Calu3 (cell line): ENCODE measurements around the gene TAS2R43. TPM values are rescaled to one million over a fixed set of nuclear protein-coding genes. Genes with fewer than 3 reads are reported as not detected.

Source experiments
- BruUV-seq: library from RNA; stranded (reverse); fragments of 400-500 nt; replicated peaks from 2 replicates; lab custom pipeline; 2021; lab: Mats Ljungman, UMichigan
- CTCF ChIA-PET: fragments of 300-600 bp; sonication (Branson Sonifier 250); formaldehyde crosslinking; loops from one replicate; lab custom pipeline; 2022; ENCODE audit warnings: antibody characterized with exemption; lab: Charles Lee
- DNase-seq: peaks from one replicate; pipeline ENCODE4 v3.0.0; 2022
- H3K27ac Mint-ChIP-seq: one replicate; pipeline ENCODE4 v1.8.0; 2022; ENCODE audit warnings: mixed read lengths; ENCODE audit not compliant: unreplicated experiment
- H3K27me3 Mint-ChIP-seq: one replicate; pipeline ENCODE4 v1.8.0; 2022; ENCODE audit warnings: mixed read lengths; ENCODE audit not compliant: unreplicated experiment
- H3K36me3 Mint-ChIP-seq: one replicate; pipeline ENCODE4 v1.8.0; 2022; ENCODE audit warnings: mild to moderate bottlenecking, moderate library complexity, mixed read lengths; ENCODE audit not compliant: insufficient read depth, unreplicated experiment
- H3K4me1 Mint-ChIP-seq: one replicate; pipeline ENCODE4 v1.8.0; 2022; ENCODE audit warnings: mild to moderate bottlenecking, low read depth, mixed read lengths; ENCODE audit not compliant: unreplicated experiment
- H3K4me3 Mint-ChIP-seq: one replicate; pipeline ENCODE4 v1.8.0; 2022; ENCODE audit warnings: mild to moderate bottlenecking, low read depth, moderate library complexity, mixed read lengths; ENCODE audit not compliant: unreplicated experiment
- H3K9me3 Mint-ChIP-seq: one replicate; pipeline ENCODE4 v1.8.0; 2022; ENCODE audit warnings: low read depth, mixed read lengths; ENCODE audit not compliant: unreplicated experiment
- intact Hi-C: fragments of 100-400 bp; cut with micrococcal nuclease; formaldehyde crosslinking; loops from one replicate; pipeline ENCODE4 v1.10.0; 2022; ENCODE audit not compliant: unreplicated experiment
- total RNA-seq: library from RNA; stranded (reverse); gene quantifications from 2 replicates; pipeline ENCODE4 v1.2.3, GENCODE V29; 2022
- TF ChIP-seq, protein P1 (sequence below): fragments of 200-600 bp; IDR thresholded peaks from one replicate; pipeline ENCODE4 v1.8.0; 2022; ENCODE audit warnings: antibody characterized with exemption; ENCODE audit not compliant: unreplicated experiment

TAS2R43 gene
- total RNA-seq, 1 experiment from 2014 or later = 1.8 TPM

DNA sequence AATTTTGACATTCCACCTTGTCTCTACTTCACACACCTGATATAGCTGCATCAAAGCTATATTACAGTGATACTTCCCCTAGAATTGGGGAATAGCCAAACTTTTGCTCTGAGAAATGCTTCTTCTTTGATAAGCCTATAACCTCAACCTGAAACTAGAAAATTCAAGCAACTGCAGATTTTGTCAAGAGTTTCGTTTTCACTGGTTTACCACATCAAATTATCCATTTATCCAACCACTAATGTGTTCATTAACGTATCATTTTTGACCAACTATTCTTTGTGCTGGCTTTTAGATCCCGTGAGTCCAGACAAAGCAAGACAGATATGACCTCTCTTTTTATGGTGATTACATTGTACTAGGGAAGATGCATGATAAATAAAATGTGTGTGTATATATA lies 16.5 kb downstream of the TAS2R43 start:
- TF ChIP-seq, protein P1, sequence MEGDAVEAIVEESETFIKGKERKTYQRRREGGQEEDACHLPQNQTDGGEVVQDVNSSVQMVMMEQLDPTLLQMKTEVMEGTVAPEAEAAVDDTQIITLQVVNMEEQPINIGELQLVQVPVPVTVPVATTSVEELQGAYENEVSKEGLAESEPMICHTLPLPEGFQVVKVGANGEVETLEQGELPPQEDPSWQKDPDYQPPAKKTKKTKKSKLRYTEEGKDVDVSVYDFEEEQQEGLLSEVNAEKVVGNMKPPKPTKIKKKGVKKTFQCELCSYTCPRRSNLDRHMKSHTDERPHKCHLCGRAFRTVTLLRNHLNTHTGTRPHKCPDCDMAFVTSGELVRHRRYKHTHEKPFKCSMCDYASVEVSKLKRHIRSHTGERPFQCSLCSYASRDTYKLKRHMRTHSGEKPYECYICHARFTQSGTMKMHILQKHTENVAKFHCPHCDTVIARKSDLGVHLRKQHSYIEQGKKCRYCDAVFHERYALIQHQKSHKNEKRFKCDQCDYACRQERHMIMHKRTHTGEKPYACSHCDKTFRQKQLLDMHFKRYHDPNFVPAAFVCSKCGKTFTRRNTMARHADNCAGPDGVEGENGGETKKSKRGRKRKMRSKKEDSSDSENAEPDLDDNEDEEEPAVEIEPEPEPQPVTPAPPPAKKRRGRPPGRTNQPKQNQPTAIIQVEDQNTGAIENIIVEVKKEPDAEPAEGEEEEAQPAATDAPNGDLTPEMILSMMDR = no peak
- CTCF ChIA-PET = no interaction called here
- Mint-ChIP-seq H3K36me3 (no peaks in the 10 kb centered on the region), H3K9me3 (no peaks in the 10 kb centered on the region), H3K27me3 (no peaks in the 10 kb centered on the region), H3K4me3 (no peak overlapping the region), H3K4me1 (no peaks in the 10 kb centered on the region), H3K27ac (no peak overlapping the region)
- no TSS peak for BruUV-seq
- DNase-seq = no peak
- intact Hi-C loops = no loop called here

DNA sequence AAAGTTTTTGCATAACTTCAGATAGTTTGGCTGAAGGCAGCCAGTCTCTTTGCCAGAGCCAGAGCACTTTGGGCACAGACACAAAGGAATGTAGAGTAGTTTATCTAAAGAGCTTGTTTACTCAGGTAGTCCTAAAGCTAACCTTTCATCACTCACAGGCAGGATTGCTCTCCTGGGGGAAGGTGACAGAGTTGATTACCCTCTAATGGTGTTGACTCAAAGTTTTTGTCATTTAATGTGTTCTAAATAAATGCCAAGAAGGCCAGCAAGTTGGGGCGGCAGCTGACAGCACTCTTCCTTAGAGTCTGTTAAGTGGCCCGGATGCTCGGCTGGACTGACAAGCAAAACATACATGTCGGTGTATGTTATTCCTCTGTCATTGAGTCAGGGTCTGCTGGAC lies 20.7 kb downstream of the TAS2R43 start:
- Mint-ChIP-seq H3K9me3 (no peaks in the 10 kb centered on the region), H3K27me3 (no peaks in the 10 kb centered on the region), H3K4me3 (no peak overlapping the region), H3K36me3 (no peaks in the 10 kb centered on the region), H3K27ac (no peak overlapping the region), H3K4me1 (no peaks in the 10 kb centered on the region)
- CTCF ChIA-PET = no interaction called here
- TF ChIP-seq, protein P1 = no peak
- BruUV-seq = no TSS peak
- intact Hi-C loops = no loop called here
- no peak for DNase-seq

DNA sequence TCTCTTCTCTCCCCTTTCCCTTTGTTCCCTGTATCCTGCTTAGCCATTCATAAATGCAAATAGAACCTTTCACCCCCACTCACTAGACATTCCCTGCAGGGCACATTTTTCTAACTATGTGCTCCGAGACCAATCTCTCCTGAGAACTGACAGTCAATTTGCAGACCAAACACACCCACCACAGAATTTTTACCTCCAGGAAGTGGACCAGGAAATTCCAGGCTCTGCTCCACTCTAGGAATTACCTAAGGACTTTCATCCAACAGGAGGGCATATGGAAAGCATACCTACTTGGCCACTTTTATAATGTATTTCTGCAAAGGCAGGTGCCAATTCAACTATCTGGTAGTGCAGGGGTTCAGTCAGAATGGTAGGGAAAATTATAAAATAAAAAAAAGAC lies 21.1 kb downstream of the TAS2R43 start:
- no peak overlapping the region for H3K4me3 Mint-ChIP-seq
- no peak overlapping the region for H3K27ac Mint-ChIP-seq
- CTCF ChIA-PET = no interaction called here
- H3K4me1 Mint-ChIP-seq = no peaks in the 10 kb centered on the region
- BruUV-seq = no TSS peak
- H3K9me3 Mint-ChIP-seq = no peaks in the 10 kb centered on the region
- H3K36me3 Mint-ChIP-seq = no peaks in the 10 kb centered on the region
- no peak for DNase-seq
- TF ChIP-seq, protein P1 = no peak
- intact Hi-C loops = loop anchor here (1.0 kb wide), 1 partner anchor 56 kb away; no protein-coding TSS in a partner anchor
- no peaks in the 10 kb centered on the region for H3K27me3 Mint-ChIP-seq

DNA sequence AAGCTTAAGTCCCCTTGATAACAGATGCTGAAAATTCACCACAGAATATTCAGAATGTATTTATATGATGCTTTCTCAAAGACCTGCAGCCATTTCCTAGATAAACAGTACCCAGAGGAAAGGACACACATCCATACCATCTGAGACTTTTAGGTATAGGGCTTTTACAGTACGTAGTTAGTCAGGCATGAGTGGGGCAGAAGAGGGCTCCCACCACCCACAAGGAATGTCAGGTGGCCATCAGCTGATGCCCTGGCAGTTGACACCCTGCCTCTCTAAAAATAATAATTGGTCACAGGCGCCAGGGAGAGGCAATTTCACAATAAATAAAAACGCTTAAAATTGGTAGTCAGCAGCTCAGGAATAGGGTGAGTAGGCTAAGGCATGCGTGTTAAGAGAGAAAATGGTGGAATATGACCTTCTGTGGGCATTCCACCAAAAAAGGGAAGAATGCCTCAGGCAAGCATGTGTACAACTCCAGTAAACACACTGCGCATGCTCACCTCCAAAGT lies 22.2 kb downstream of the TAS2R43 start:
- no peak overlapping the region for H3K4me3 Mint-ChIP-seq
- H3K27me3 Mint-ChIP-seq = no peaks in the 10 kb centered on the region
- CTCF ChIA-PET = interaction anchor here (0.7 kb wide), 1 partner anchor 56 kb away, joined by 4 read pairs; no protein-coding TSS in a partner anchor
- TF ChIP-seq, protein P1 = no peak
- BruUV-seq = no TSS peak
- H3K36me3 Mint-ChIP-seq = no peaks in the 10 kb centered on the region
- no peak overlapping the region for H3K27ac Mint-ChIP-seq
- DNase-seq = no peak
- H3K4me1 Mint-ChIP-seq = no peaks in the 10 kb centered on the region
- no peaks in the 10 kb centered on the region for H3K9me3 Mint-ChIP-seq
- intact Hi-C loops = loop anchor here (1.0 kb wide), 1 partner anchor 55 kb away; no protein-coding TSS in a partner anchor
